Type B pancreatic cell (in vitro differentiated cells): ENCODE measurements around the gene GJB2. TPM values are rescaled to one million over a fixed set of nuclear protein-coding genes. Genes with fewer than 3 reads are reported as not detected.
A peak's percentile ranks its signal among the peaks of the same experiment; 100 is the strongest.

Experiments
- DNase-seq: peaks from one replicate; pipeline ENCODE4 v3.0.0; 2021; ENCODE audit warnings: mixed read lengths; ENCODE audit not compliant: unreplicated experiment; ENCODE audit errors: extremely low spot score
- H3K27ac Mint-ChIP-seq: 2 replicates; pipeline ENCODE4 v1.8.0; 2021; ENCODE audit warnings: mild to moderate bottlenecking, mixed read lengths
- H3K27me3 Mint-ChIP-seq: 2 replicates; pipeline ENCODE4 v1.8.0; 2021; ENCODE audit warnings: mixed read lengths
- H3K36me3 Mint-ChIP-seq: 2 replicates; pipeline ENCODE4 v1.8.0; 2021; ENCODE audit warnings: mixed read lengths
- H3K4me1 Mint-ChIP-seq: one replicate; pipeline ENCODE4 v1.8.0; 2021; ENCODE audit warnings: mixed read lengths; ENCODE audit not compliant: unreplicated experiment
- H3K4me3 Mint-ChIP-seq: 2 replicates; pipeline ENCODE4 v1.8.0; 2021; ENCODE audit warnings: mild to moderate bottlenecking, mixed read lengths
- H3K9me3 Mint-ChIP-seq: 2 replicates; pipeline ENCODE4 v1.8.0; 2021; ENCODE audit warnings: mixed read lengths
- CTCF ChIP-seq: fragments of 200-600 bp; sonication (generic); conservative IDR thresholded peaks from 2 replicates; pipeline ENCODE4 v1.5.0; 2021; ENCODE audit warnings: antibody characterized with exemption, mild to moderate bottlenecking
- total RNA-seq: library from RNA; stranded (reverse); gene quantifications from 2 replicates; pipeline ENCODE4 v1.2.1, GENCODE V29; 2021; ENCODE audit warnings: low replicate concordance

GJB2 gene
- total RNA-seq, 1 donor from 2014 or later = 14.3 TPM

- H3K4me1 Mint-ChIP-seq = peaks cover 16% of the 10 kb centered on the region
- H3K27me3 Mint-ChIP-seq = peaks cover 37% of the 10 kb centered on the region
- no peak overlapping the region for H3K4me3 Mint-ChIP-seq
- no peak for DNase-seq
- H3K9me3 Mint-ChIP-seq = peaks cover 5% of the 10 kb centered on the region
- no peak overlapping the region for H3K27ac Mint-ChIP-seq
- no peak for TF ChIP-seq CTCF
- no peaks in the 10 kb centered on the region for H3K36me3 Mint-ChIP-seq
Measured at GRCh38 chr13:20171364-20171763, 21.4 kb downstream of the GJB2 start.

- peaks cover 16% of the 10 kb centered on the region for H3K4me1 Mint-ChIP-seq
- H3K36me3 Mint-ChIP-seq = no peaks in the 10 kb centered on the region
- H3K27ac Mint-ChIP-seq = no peak overlapping the region
- peaks cover 41% of the 10 kb centered on the region for H3K27me3 Mint-ChIP-seq
- no peak for TF ChIP-seq CTCF
- H3K9me3 Mint-ChIP-seq = peaks cover 5% of the 10 kb centered on the region
- H3K4me3 Mint-ChIP-seq = no peak overlapping the region
- no peak for DNase-seq
Measured at GRCh38 chr13:20170921-20171320, 21.8 kb downstream of the GJB2 start.

- no peak for DNase-seq
- H3K36me3 Mint-ChIP-seq = no peaks in the 10 kb centered on the region
- no peak overlapping the region for H3K27ac Mint-ChIP-seq
- H3K4me3 Mint-ChIP-seq = no peak overlapping the region
- TF ChIP-seq CTCF = no peak
- H3K27me3 Mint-ChIP-seq = peaks cover 43% of the 10 kb centered on the region
- no peaks in the 10 kb centered on the region for H3K9me3 Mint-ChIP-seq
- H3K4me1 Mint-ChIP-seq = peaks cover 16% of the 10 kb centered on the region
Measured at GRCh38 chr13:20168396-20168795, 24.3 kb downstream of the GJB2 start.

- TF ChIP-seq CTCF = no peak
- Mint-ChIP-seq H3K4me1 (peaks cover 19% of the 10 kb centered on the region), H3K36me3 (no peaks in the 10 kb centered on the region), H3K27ac (no peak overlapping the region), H3K9me3 (no peaks in the 10 kb centered on the region), H3K27me3 (peaks cover 52% of the 10 kb centered on the region), H3K4me3 (no peak overlapping the region)
- no peak for DNase-seq
Measured at GRCh38 chr13:20165417-20166257, 27.1 kb downstream of the GJB2 start.

- Mint-ChIP-seq H3K4me1 (peaks cover 27% of the 10 kb centered on the region), H3K4me3 (peak overlapping the region; percentile 70), H3K27me3 (peaks cover 66% of the 10 kb centered on the region), H3K9me3 (no peaks in the 10 kb centered on the region), H3K27ac (no peak overlapping the region), H3K36me3 (no peaks in the 10 kb centered on the region)
- no peak for DNase-seq
- TF ChIP-seq CTCF = no peak
Measured at GRCh38 chr13:20161951-20162300, 30.8 kb downstream of the GJB2 start.
